CMK (cell line): ENCODE measurements around the gene C16orf78.

Experiments
- DNase-seq: peaks from one replicate; pipeline ENCODE4 v3.0.0-alpha.2; 2010; ENCODE audit warnings: low read depth

C16orf78 gene

DNA sequence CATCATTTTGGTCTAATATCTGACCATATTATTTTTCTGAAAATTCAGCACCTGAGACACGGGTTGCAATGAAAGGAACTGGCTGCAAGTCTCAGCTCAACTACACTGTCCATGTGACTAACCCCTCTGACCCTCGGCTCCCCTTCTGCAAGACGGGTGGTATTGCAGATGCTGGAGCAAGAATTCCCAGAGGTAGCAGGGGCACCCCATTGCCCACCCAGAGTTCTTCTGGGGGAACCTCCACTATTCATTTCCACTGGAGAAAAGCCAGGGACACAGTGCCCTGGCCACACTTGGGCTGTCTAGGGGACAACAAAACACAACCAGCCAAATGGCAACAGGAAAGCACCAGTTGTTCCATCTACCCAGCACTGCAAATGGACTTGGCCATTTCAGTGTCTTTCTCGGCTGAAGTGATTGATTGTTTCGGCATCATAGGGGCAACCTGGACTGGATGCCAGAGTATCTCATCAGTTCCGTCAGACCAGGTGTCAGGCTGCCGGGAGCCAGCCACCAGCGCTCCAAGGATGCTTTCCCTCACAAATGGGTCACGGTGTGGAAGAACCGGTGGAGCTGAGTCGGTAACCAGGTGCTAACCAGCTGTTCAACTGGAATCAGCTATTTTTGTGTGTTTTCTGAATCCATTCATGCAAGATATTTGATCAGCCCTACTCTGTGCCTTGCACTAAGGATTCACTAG, 58.1 kb downstream of the C16orf78 start:
- no peak for DNase-seq

- no peak for DNase-seq
These were observed 61.1 kb downstream of the C16orf78 start for GRCh38 chr16:49434733-49435132.

GRCh38 chr16:49436181-49436580, 62.6 kb downstream of the C16orf78 start:
- DNase-seq, result no peak

DNA sequence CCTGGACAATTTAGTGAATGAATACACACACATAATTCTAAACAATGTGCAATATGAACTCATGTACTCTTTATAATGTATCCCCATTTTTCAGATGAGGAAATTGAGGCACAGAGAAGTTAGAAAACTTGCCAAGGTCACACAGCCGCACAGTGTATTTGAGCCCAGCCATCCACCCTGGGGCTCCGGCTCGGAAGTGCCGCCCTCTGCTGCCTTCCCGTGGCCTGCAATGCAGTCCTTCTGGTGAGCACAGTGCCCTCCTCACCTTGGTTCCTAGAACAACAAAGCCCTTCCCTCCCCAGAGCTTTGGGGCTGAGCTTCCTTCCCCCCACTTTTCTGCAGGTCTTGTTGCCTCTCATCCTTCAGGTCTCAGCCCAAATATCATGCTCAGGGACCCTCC, 63.7 kb downstream of the C16orf78 start:
- no peak for DNase-seq

DNA sequence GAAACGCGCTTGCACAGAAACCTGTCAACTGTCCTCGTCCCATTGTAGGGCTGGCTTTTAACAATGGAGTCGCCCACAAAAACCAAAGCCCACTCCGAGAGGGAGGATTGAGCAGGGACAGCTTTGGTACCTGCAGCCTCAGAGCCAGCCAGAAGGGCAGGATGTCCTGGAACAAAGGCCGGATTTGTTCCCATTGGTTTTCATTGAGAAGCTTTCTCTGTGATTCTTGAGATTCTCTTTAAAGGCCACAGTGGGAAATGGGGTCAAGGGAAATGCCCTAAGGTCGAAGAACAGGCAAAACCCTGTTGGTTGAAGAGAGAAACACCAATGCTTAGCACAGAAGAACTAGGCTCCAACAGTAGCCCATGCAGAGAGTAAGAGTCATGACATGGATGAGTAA, 65.4 kb downstream of the C16orf78 start:
- DNase-seq, result no peak

- DNase-seq, result no peak
These were observed 66.1 kb downstream of the C16orf78 start for GRCh38 chr16:49439676-49440075.

DNA sequence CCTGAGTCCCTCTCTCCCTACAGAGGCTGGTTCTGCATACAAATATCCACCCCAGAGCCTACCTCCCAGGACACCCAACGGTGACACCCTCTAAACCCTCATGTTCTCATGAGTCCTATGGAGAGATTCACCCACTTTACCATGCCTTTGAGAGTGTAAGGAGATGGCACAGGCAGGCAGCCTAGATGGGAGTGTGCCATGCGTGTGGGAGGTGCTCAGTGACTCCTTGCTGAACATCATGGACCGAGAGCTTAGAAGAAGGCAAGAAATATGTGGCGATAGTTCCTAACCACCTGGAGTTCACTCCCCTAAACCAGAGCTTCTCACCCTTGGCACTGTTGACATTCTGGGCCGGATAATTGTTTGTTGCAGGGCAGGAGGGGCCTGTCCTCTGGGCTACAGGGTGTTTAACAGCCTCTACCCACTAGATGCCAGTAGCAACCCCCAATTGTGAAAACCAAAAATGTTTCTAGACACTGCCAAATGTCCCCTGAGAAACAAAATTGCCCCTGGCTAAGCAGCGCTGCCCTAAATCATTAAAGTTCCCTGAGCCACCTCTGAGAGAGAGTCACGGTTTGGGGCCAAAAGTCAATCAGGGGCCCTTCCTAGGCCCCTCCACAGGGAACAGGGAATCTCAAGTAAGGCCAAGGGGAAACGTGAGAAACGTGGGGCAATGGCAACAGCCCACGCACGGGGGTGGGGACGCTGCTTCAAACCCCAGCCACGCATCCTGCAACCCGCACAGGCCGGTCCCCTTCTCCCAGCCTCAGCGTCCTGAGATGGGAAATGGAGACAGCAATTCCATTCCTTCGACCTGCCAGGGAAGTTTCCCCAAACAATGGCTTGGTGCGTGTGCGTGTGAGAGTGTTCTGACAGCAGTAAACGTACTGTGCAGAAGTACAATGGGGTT, 66.8 kb downstream of the C16orf78 start:
- DNase-seq, result no peak

DNA sequence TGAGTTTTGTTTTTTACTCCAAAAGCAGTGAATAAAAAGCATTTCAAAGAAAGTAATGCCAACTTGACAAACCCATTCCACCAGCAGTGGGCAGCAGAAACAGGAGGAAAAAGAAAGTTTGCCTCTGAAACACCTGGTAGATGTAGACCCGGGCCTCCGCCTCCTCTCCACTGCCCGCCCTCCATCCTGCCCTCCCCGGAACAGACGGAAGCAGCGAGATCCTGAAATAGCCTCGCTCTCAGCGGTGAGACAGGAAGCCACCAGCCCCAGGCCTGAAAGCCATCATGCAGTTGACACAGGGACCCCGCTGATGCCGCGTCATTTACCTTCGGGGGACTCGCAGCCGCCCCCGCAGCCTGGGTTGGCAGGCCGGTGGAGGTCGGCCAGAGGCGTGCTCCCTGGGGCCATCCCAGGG, 67.8 kb downstream of the C16orf78 start:
- no peak for DNase-seq

- DNase-seq, result no peak
These were observed 69.2 kb downstream of the C16orf78 start for GRCh38 chr16:49442805-49443204.

DNA sequence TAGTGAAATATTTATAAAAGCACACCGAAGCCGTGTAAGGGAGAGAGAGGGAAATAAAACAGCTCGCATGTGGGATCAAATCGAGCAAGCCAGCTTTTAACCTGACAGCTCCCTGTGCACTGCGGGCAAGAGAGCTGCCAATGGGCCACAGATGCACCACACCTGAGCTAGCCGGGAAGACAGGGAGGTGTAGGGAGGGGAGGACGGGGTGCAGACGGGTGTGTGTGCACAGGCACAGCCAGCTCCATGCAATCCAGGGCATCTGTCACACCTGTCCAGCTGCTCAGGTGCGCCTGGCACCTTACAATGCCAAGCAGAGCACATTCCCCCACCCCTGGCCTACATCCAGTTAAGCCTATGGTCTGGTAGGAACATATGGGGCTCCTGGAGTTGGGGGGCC, 70.0 kb downstream of the C16orf78 start:
- no peak for DNase-seq

DNA sequence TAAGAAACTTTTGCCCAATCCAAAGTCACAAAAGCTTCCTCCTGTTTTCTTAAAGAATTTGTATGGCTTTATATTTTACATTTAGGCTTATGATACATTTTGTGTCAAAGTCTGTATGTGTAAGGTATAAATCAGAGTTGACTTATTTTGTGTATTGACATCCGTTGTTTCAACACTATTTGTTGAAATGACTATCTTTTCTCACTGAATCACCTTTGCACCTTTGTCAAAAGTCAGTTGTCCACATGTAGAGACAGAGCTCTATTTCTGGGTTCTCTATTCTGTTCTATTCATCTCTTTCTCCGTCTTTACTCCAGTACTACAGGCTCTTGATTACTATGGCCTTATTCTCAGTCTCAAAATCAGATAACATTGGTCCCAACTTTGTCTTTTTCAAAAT, 73.2 kb downstream of the C16orf78 start:
- DNase-seq, result no peak
